GM12878 (cell line): Measurements from ENCODE around the gene COL6A1. TPM values are rescaled to one million over a fixed set of nuclear protein-coding genes. Genes with fewer than 3 reads are reported as not detected.

ENCODE experiments used
- ATAC-seq: fragments of 200-7000 bp; cut with Tn5 transposase; 3 replicates; pipeline ENCODE4 v1.9.1; 2020; ENCODE audit warnings: mild to moderate bottlenecking, moderate library complexity
- BruUV-seq: library from RNA; stranded (reverse); fragments of 400-500 nt; replicated peaks from 2 replicates; lab custom pipeline; 2021; lab: Mats Ljungman, UMichigan
- CTCF ChIA-PET: fragments of 300-600 bp; sonication (Branson Sonifier 250); formaldehyde crosslinking; extraction: SDS; loops from one replicate; lab custom pipeline; 2021; ENCODE audit warnings: inconsistent platforms; lab: Yijun Ruan, JAX
- POLR2A ChIA-PET: fragments of 350-600 bp; formaldehyde crosslinking; extraction: SDS; loops from one replicate; lab custom pipeline; 2021; ENCODE audit warnings: inconsistent platforms; lab: Charles Lee
- RAD21 ChIA-PET: fragments of 300-600 bp; sonication (Branson Sonifier 250); formaldehyde crosslinking; loops from one replicate; lab custom pipeline; 2023; ENCODE audit warnings: antibody characterized with exemption; ENCODE audit not compliant: unreplicated experiment; lab: Charles Lee
- SMC1A ChIA-PET: fragments of 300-600 bp; sonication (Branson Sonifier 250); formaldehyde crosslinking; loops from one replicate; lab custom pipeline; 2023; ENCODE audit not compliant: unreplicated experiment, uncharacterized antibody; lab: Charles Lee
- DNase-seq: peaks from one replicate; pipeline ENCODE4 v3.0.0-alpha.2; 2011; ENCODE audit warnings: low read depth, low spot score
- FAIRE-seq: peaks from 3 replicates; lab custom pipeline; 2011; peaks lifted over from hg19 to GRCh38; lab: Jason Lieb, UNC
- H2AFZ ChIP-seq: 2 replicates; pipeline ENCODE4 v1.6.0; 2011; ENCODE audit warnings: low read depth, low read length, control low read depth; ENCODE audit not compliant: control insufficient read depth
- H3K27ac ChIP-seq: 2 replicates; pipeline ENCODE4 v1.5.1; 2011; ENCODE audit warnings: control low read depth; ENCODE audit not compliant: control insufficient read depth, insufficient read depth
- H3K27me3 ChIP-seq, 2 experiments: replicated peaks in 1 of 2; 2 replicates each; pipeline versions ENCODE4 v1.6.0 to v1.6.1; 2011; ENCODE audit warnings: low read length in 1 of 2; ENCODE audit not compliant: control insufficient read depth in 2 of 2, insufficient read depth in 2 of 2
- H3K36me3 ChIP-seq, 2 experiments: 2 replicates each; pipeline ENCODE4 v1.5.1; 2011; ENCODE audit warnings: low read length in 1 of 2; ENCODE audit not compliant: control insufficient read depth in 2 of 2, insufficient read depth in 2 of 2
- H3K4me1 ChIP-seq: 2 replicates; pipeline ENCODE4 v1.6.1; 2011; ENCODE audit warnings: mild to moderate bottlenecking, low read length, moderate library complexity, mixed read lengths; ENCODE audit not compliant: control insufficient read depth, insufficient read depth
- H3K4me2 ChIP-seq: 2 replicates; pipeline ENCODE4 v1.6.0; 2011; ENCODE audit warnings: control low read depth; ENCODE audit not compliant: control insufficient read depth, insufficient read depth
- H3K4me3 ChIP-seq: fragments of 200-600 bp; sonication (generic); 2 replicates; pipeline ENCODE4 v1.5.1; 2016
- H3K79me2 ChIP-seq: 2 replicates; pipeline ENCODE4 v1.6.0; 2011; ENCODE audit warnings: low read length; ENCODE audit not compliant: control insufficient read depth, insufficient read depth
- H3K9ac ChIP-seq: 2 replicates; pipeline ENCODE4 v1.8.0; 2011; ENCODE audit warnings: low read length, control low read depth, mixed read lengths; ENCODE audit not compliant: control insufficient read depth, insufficient read depth
- H3K9me3 ChIP-seq: replicated peaks from 3 replicates; pipeline ENCODE4 v1.5.1; 2011; ENCODE audit warnings: mild to moderate bottlenecking, low read length; ENCODE audit not compliant: control insufficient read depth, insufficient read depth
- H4K20me1 ChIP-seq: 2 replicates; pipeline ENCODE4 v1.6.0; 2011; ENCODE audit not compliant: control insufficient read depth, insufficient read depth
- CBFB ChIP-seq: IDR thresholded peaks from 2 replicates; pipeline ENCODE4 v1.6.1; 2016; ENCODE audit warnings: antibody characterized with exemption, low read depth
- FOXM1 ChIP-seq: IDR thresholded peaks from 2 replicates; pipeline ENCODE4 v1.6.1; 2012; ENCODE audit warnings: low read depth, mild to moderate bottlenecking, inconsistent platforms, low read length, moderate library complexity
- GABPA ChIP-seq: IDR thresholded peaks from 2 replicates; pipeline ENCODE4 v1.6.1; 2014; ENCODE audit warnings: antibody characterized with exemption, low read depth, mild to moderate bottlenecking, inconsistent platforms
- HDAC2 ChIP-seq: fragments of 200-600 bp; sonication (generic); IDR thresholded peaks from 2 replicates; pipeline ENCODE4 v1.6.1; 2017
- HDAC6 ChIP-seq: fragments of 200-600 bp; sonication (generic); IDR thresholded peaks from one replicate; pipeline ENCODE4 v1.8.0; 2017; ENCODE audit warnings: antibody characterized with exemption; ENCODE audit not compliant: unreplicated experiment
- KAT2A ChIP-seq: conservative IDR thresholded peaks from 2 replicates; pipeline ENCODE4 v1.6.1; 2011; ENCODE audit warnings: low read depth, low read length; ENCODE audit not compliant: control insufficient read depth
- MXI1 ChIP-seq: fragments of 150-350 bp; IDR thresholded peaks from 2 replicates; pipeline ENCODE4 v1.6.1; 2011; ENCODE audit warnings: low read depth, mild to moderate bottlenecking, inconsistent platforms, low read length, improper control_type of control experiment
- NKRF ChIP-seq: fragments of 450-650 bp; conservative IDR thresholded peaks from 2 replicates; pipeline ENCODE4 v1.6.1; 2017; ENCODE audit warnings: mild to moderate bottlenecking, moderate library complexity
- RAD21 ChIP-seq: IDR thresholded peaks from 2 replicates; pipeline ENCODE4 v1.6.1; 2011; ENCODE audit warnings: mild to moderate bottlenecking, low read depth, low read length, moderate library complexity; ENCODE audit not compliant: insufficient read depth
- SKIL ChIP-seq: fragments of 450-650 bp; IDR thresholded peaks from 2 replicates; pipeline ENCODE4 v1.6.1; 2017; ENCODE audit warnings: mild to moderate bottlenecking, low read depth, inconsistent platforms; ENCODE audit not compliant: poor library complexity, severe bottlenecking
- USF1 ChIP-seq: IDR thresholded peaks from 2 replicates; pipeline ENCODE4 v1.6.1; 2011; ENCODE audit warnings: borderline replicate concordance, low read depth, mild to moderate bottlenecking, moderate library complexity, mixed read lengths, low read length; ENCODE audit not compliant: insufficient read depth; ENCODE audit errors: extremely low read length
- ZNF24 ChIP-seq: fragments of 450-650 bp; IDR thresholded peaks from 2 replicates; pipeline ENCODE4 v1.6.1; 2017; ENCODE audit warnings: antibody characterized with exemption, mild to moderate bottlenecking
- ZZZ3 ChIP-seq: IDR thresholded peaks from 2 replicates; pipeline ENCODE4 v1.6.1; 2011; ENCODE audit warnings: low read depth; ENCODE audit not compliant: control insufficient read depth, insufficient read length
- whole genome bisulfite sequencing: methylation state at CpG from one replicate; pipeline ENCODE4 v1.1.6; 2016; ENCODE audit warnings: low lambda C conversion rate; ENCODE audit not compliant: insufficient replicate concordance, insufficient coverage; ENCODE audit errors: missing lambda C conversion rate; 5-methylcytosine and 5-hydroxymethylcytosine counted together
- in situ Hi-C: fragments of 300-500 bp; cut with MboI; formaldehyde crosslinking; loops from 9 replicates; pipeline ENCODE4 v1.14.3; 2018; ENCODE audit warnings: mixed read lengths
- intact Hi-C: fragments of 100-400 bp; cut with micrococcal nuclease; formaldehyde crosslinking; loops from one replicate; pipeline ENCODE4 v1.14.2; 2022; ENCODE audit not compliant: unreplicated experiment
- polyA plus RNA-seq, 11 experiments: library from polyadenylated mRNA; depleted of rRNA in 4 of 11; unstranded in 6 of 11; stranded (reverse) in 5 of 11; fragments of >200 nt; fragmentation: Nextera tagmentation in 4 of 11; fragmentation: Illumina TruSeq in 1 of 11; extraction: Ambion mirVana in 4 of 11; extraction: Trizol in 1 of 11; gene quantifications; 1 replicate in 1 of 11; 2 replicates in 10 of 11; pipeline versions ENCODE4 v1.2.1 to v1.2.3, GENCODE V29; 2011 to 2016; ENCODE audit warnings: inconsistent platforms in 2 of 11, missing spikeins in 2 of 11, low read depth in 1 of 11
- total RNA-seq, 4 experiments: library from RNA; depleted of rRNA in 3 of 4; stranded (reverse); fragments of >200 nt in 3 of 4; fragmentation: Illumina TruSeq in 1 of 4; extraction: Trizol in 1 of 4; gene quantifications; 2 replicates each; pipeline versions ENCODE4 v1.2.1 to v1.2.3, GENCODE V29; 2013 to 2021

COL6A1 gene
- total and polyA plus RNA-seq, 10 of the 15 experiments (the other 5 are each of a cell fraction or from before 2014, with no cell fraction given), result 0.12 to 1.3 (median 0.20) TPM; not detected in 7

GRCh38 chr21:46018615-46019014, 37.0 kb downstream of the COL6A1 start (continued):
- TF ChIP-seq SKIL, result no peak
- no peak for TF ChIP-seq HDAC2
- no peak for TF ChIP-seq ZNF24
- no peak for TF ChIP-seq RAD21
- no peak for TF ChIP-seq MXI1
- no peak for TF ChIP-seq FOXM1
- no peak for TF ChIP-seq HDAC6
- no peak for TF ChIP-seq NKRF
- TF ChIP-seq, all 136 proteins: peak for 0

- Histone ChIP-seq H3K9ac (no peak overlapping the region), H3K79me2 (no peaks in the 10 kb centered on the region), H4K20me1 (no peaks in the 10 kb centered on the region), H2AFZ (no peak overlapping the region), H3K4me1 (no peaks in the 10 kb centered on the region), H3K36me3 (no peaks in the 10 kb centered on the region), H3K27ac (no peak overlapping the region), H3K4me3 (no peak overlapping the region), H3K4me2 (no peak overlapping the region), H3K9me3 (no peaks in the 10 kb centered on the region), H3K27me3 (no peaks in the 10 kb centered on the region)
- ChIA-PET RAD21 (no interaction called here), SMC1A (no interaction called here), CTCF (no interaction called here), POLR2A (no interaction called here)
- FAIRE-seq (no peak), ATAC-seq (no peak), DNase-seq (no peak)
- intact Hi-C loops (no loop called here), in situ Hi-C loops (no loop called here)
- no TSS peak for BruUV-seq
- TF ChIP-seq ZZZ3, result no peak
- no peak for TF ChIP-seq USF1
- TF ChIP-seq KAT2A, result no peak
- no peak for TF ChIP-seq NKRF
- TF ChIP-seq GABPA, result no peak
- no peak for TF ChIP-seq CBFB
- 20% methylated on average over 6 of the region's 6 CpGs for WGBS
Measured at GRCh38 chr21:46020581-46020980, 39.0 kb downstream of the COL6A1 start.
